H1 (cell line): ENCODE measurements around the gene PPP1R27.

Experiments used
- CEBPB ChIP-seq: IDR thresholded peaks from 2 replicates; pipeline ENCODE4 v1.6.1; 2012; ENCODE audit warnings: low read depth, low read length
- EGR1 ChIP-seq: IDR thresholded peaks from 2 replicates; pipeline ENCODE4 v1.6.1; 2011; ENCODE audit warnings: low read depth, low read length, borderline replicate concordance
- EZH2 ChIP-seq: fragments of 200-600 bp; sonication (generic); IDR thresholded peaks from 2 replicates; pipeline ENCODE4 v1.7.1; 2012; ENCODE audit warnings: low read depth, mild to moderate bottlenecking, moderate library complexity, low read length, inconsistent platforms; ENCODE audit not compliant: severe bottlenecking
- RAD21 ChIP-seq, 2 experiments: IDR thresholded peaks in 1 of 2; conservative IDR thresholded peaks in 1 of 2; 2 replicates each; pipeline ENCODE4 v1.6.1; 2011; ENCODE audit warnings: low read depth in 2 of 2, low read length in 2 of 2, improper control_type of control experiment in 1 of 2, inconsistent platforms in 1 of 2, mild to moderate bottlenecking in 1 of 2, moderate library complexity in 1 of 2
- SIX5 ChIP-seq: IDR thresholded peaks from 2 replicates; pipeline ENCODE4 v1.6.1; 2011; ENCODE audit warnings: mild to moderate bottlenecking, low read depth, low read length
- TF ChIP-seq, protein P1 (sequence below), 3 experiments: IDR thresholded peaks; 1 replicate in 2 of 3; 2 replicates in 1 of 3; pipeline versions ENCODE4 v1.5.1 to v1.6.1; 2011; ENCODE audit warnings: low read length in 3 of 3, mild to moderate bottlenecking in 3 of 3, inconsistent platforms in 2 of 3, low read depth in 1 of 3, moderate library complexity in 1 of 3; ENCODE audit not compliant: insufficient read depth in 1 of 3; ENCODE audit errors: control extremely low read depth in 1 of 3

DNA sequence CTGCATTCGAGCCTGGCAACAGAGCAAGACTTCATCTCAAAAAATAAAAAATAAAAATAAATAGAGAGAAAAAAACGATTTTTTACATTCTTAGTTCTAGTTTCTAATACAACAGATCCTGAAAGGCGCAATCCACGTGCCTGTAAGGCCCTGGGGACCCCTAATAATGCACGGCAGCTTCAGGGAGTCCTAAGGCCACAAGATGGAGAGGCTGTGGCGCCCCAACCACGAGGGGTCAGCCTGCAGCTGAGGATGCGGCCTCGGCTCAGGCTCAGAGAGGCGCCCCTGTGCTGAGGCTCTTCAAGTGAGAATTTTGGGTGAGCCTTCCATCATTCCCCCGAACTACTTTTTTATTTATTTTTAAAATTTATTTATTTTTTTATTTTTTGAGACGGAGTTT is 14.6 kb upstream of the PPP1R27 start:
- TF ChIP-seq, protein P1, sequence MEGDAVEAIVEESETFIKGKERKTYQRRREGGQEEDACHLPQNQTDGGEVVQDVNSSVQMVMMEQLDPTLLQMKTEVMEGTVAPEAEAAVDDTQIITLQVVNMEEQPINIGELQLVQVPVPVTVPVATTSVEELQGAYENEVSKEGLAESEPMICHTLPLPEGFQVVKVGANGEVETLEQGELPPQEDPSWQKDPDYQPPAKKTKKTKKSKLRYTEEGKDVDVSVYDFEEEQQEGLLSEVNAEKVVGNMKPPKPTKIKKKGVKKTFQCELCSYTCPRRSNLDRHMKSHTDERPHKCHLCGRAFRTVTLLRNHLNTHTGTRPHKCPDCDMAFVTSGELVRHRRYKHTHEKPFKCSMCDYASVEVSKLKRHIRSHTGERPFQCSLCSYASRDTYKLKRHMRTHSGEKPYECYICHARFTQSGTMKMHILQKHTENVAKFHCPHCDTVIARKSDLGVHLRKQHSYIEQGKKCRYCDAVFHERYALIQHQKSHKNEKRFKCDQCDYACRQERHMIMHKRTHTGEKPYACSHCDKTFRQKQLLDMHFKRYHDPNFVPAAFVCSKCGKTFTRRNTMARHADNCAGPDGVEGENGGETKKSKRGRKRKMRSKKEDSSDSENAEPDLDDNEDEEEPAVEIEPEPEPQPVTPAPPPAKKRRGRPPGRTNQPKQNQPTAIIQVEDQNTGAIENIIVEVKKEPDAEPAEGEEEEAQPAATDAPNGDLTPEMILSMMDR (IDR thresholded peaks at IDR 0.05; ENCODE audit: control extremely low read depth in 1 of 3, insufficient read depth in 1 of 3, low read depth in 1 of 3, low read length in 3 of 3): no peak
- TF ChIP-seq EZH2: no peak
- TF ChIP-seq SIX5: no peak
- TF ChIP-seq RAD21 (IDR thresholded peaks at IDR 0.05 in 1 of 2, conservative IDR thresholded peaks at IDR 0.05 in 1 of 2; ENCODE audit: low read depth in 2 of 2, low read length in 2 of 2): no peak
- TF ChIP-seq CEBPB: no peak
- no peak for TF ChIP-seq EGR1
